ENCODE data around the gene GRID2. TPM values are rescaled to one million over a fixed set of nuclear protein-coding genes. Genes with fewer than 3 reads are reported as not detected.

GRID2 gene
- total RNA-seq, 4 donors from 2014 or later, result 0.63 TPM; not detected in 3

- H3K4me1 ChIP-seq, result peaks cover 0 to 7% (median 0%) of the 10 kb centered on the region in 4 donors
- 81 to 83% methylated on average over 2 of the region's 2 CpGs for WGBS, 2 donors
- H3K36me3 ChIP-seq, result no peaks in the 10 kb centered on the region
- H3K4me3 ChIP-seq, result no peak overlapping the region
- H3K27ac ChIP-seq, result no peak overlapping the region
- no peaks in the 10 kb centered on the region for H3K27me3 ChIP-seq
- TF ChIP-seq POLR2A (IDR thresholded peaks at IDR 0.05), result no peak
- TF ChIP-seq, protein P1, sequence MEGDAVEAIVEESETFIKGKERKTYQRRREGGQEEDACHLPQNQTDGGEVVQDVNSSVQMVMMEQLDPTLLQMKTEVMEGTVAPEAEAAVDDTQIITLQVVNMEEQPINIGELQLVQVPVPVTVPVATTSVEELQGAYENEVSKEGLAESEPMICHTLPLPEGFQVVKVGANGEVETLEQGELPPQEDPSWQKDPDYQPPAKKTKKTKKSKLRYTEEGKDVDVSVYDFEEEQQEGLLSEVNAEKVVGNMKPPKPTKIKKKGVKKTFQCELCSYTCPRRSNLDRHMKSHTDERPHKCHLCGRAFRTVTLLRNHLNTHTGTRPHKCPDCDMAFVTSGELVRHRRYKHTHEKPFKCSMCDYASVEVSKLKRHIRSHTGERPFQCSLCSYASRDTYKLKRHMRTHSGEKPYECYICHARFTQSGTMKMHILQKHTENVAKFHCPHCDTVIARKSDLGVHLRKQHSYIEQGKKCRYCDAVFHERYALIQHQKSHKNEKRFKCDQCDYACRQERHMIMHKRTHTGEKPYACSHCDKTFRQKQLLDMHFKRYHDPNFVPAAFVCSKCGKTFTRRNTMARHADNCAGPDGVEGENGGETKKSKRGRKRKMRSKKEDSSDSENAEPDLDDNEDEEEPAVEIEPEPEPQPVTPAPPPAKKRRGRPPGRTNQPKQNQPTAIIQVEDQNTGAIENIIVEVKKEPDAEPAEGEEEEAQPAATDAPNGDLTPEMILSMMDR (IDR thresholded peaks at IDR 0.05), result no peak
- TF ChIP-seq EP300 (IDR thresholded peaks at IDR 0.05), result no peak
- DNase-seq (ENCODE audit: low spot score in 2 of 2), result no peak
- H3K9me3 ChIP-seq, result no peaks in the 10 kb centered on the region
Observed at GRCh38 chr4:93760284-93760683, 1456.5 kb downstream of the GRID2 start.

DNA sequence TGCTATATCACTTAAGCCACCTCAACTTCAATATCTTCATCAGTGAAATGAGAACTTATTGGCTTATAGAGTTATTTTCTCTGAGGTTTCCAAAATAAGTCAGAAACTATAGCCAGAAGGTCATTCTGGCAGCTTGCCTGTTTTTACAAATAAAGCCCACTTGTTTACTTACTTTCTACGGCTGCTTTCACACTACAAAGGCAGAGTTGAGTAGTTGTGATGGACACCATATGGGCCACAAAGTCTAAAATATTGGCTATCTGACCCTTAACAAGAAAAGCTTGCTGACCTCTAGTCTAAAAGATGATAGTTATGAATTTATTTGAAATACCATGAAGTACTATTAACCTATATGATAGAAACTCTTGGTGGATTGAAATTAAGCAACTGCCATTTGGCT lies 1457.5 kb downstream of the GRID2 start:
- Histone ChIP-seq H3K27me3 (no peaks in the 10 kb centered on the region), H3K27ac (no peak overlapping the region), H3K4me3 (no peak overlapping the region), H3K9me3 (no peaks in the 10 kb centered on the region), H3K36me3 (no peaks in the 10 kb centered on the region), H3K4me1 (peaks cover 0 to 7% (median 0%) of the 10 kb centered on the region in 4 donors)
- WGBS, 2 donors, result 33% methylated on average over 1 of the region's 1 CpG
- DNase-seq (ENCODE audit: low spot score in 2 of 2), result no peak
- TF ChIP-seq EP300 (IDR thresholded peaks at IDR 0.05) (no peak), POLR2A (IDR thresholded peaks at IDR 0.05) (no peak)
- TF ChIP-seq, protein P1 (IDR thresholded peaks at IDR 0.05), result no peak

GRCh38 chr4:93764639-93765246 lies 1461.0 kb downstream of the GRID2 start:
- no peaks in the 10 kb centered on the region for H3K9me3 ChIP-seq
- H3K4me3 ChIP-seq, result no peak overlapping the region
- no peak overlapping the region for H3K27ac ChIP-seq
- H3K27me3 ChIP-seq, result no peaks in the 10 kb centered on the region
- peaks cover 0 to 7% (median 0%) of the 10 kb centered on the region in 4 donors for H3K4me1 ChIP-seq
- TF ChIP-seq POLR2A (IDR thresholded peaks at IDR 0.05) (no peak), EP300 (IDR thresholded peaks at IDR 0.05) (no peak)
- TF ChIP-seq, protein P1 (IDR thresholded peaks at IDR 0.05), result peak; percentile 60 to 72 (median 68)
- 3% methylated on average over 5 of the region's 5 CpGs for WGBS, 2 donors
- H3K36me3 ChIP-seq, result no peaks in the 10 kb centered on the region
- peak in 1 of 2 donors; percentile 65 for DNase-seq (ENCODE audit: low spot score in 2 of 2)

DNA sequence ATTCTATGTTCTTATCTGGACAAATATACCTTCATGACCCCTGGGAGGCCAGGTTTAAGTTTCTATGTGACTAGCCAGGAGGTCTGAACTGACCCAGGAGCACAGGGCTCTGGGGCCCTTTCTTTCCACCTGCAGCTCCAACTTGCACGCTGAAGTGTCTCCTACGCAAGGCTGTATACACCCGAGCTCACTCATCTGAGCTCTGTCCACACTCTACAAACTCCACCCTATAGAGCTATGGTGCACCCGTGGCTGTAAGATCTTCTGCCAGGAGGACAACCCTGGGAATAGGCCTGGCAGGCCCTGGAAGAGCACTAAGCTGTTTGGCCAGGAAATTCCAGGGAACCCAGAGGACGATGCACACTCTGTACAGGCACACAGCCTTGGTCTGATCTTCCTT lies 1464.2 kb downstream of the GRID2 start:
- Histone ChIP-seq H3K27ac (no peak overlapping the region), H3K4me1 (peaks cover 0 to 7% (median 0%) of the 10 kb centered on the region in 4 donors), H3K36me3 (no peaks in the 10 kb centered on the region), H3K27me3 (no peaks in the 10 kb centered on the region), H3K4me3 (no peak overlapping the region), H3K9me3 (no peaks in the 10 kb centered on the region)
- no peak for DNase-seq (ENCODE audit: low spot score in 2 of 2)
- 72 to 73% methylated on average over 5 of the region's 5 CpGs for WGBS, 2 donors
- TF ChIP-seq POLR2A (IDR thresholded peaks at IDR 0.05) (no peak), EP300 (IDR thresholded peaks at IDR 0.05) (no peak)
- TF ChIP-seq, protein P1 (IDR thresholded peaks at IDR 0.05), result no peak

GRCh38 chr4:93770201-93770600 lies 1466.4 kb downstream of the GRID2 start:
- TF ChIP-seq EP300 (IDR thresholded peaks at IDR 0.05) (no peak), POLR2A (IDR thresholded peaks at IDR 0.05) (no peak)
- TF ChIP-seq, protein P1 (IDR thresholded peaks at IDR 0.05), result no peak
- DNase-seq (ENCODE audit: low spot score in 2 of 2), result no peak
- H3K9me3 ChIP-seq, result no peaks in the 10 kb centered on the region
- H3K36me3 ChIP-seq, result no peaks in the 10 kb centered on the region
- no peaks in the 10 kb centered on the region for H3K27me3 ChIP-seq
- no peak overlapping the region for H3K4me3 ChIP-seq
- H3K27ac ChIP-seq, result no peak overlapping the region
- 75 to 81% methylated on average over 1 of the region's 1 CpG for WGBS, 2 donors
- H3K4me1 ChIP-seq, result no peaks in the 10 kb centered on the region

Data from tibial nerve (tissue), 4 donors.